HEK293 (cell line): ENCODE data around the gene DPP6.

Experiments
- CTCF ChIA-PET: fragments of 350-600 bp; formaldehyde crosslinking; extraction: SDS; loops from one replicate; lab custom pipeline; 2021; ENCODE audit warnings: antibody characterized with exemption; lab: Yijun Ruan, JAX
- POLR2A ChIA-PET: fragments of 300-600 bp; formaldehyde crosslinking; extraction: SDS; loops from one replicate; lab custom pipeline; 2020; ENCODE audit warnings: antibody characterized with exemption, inconsistent platforms; lab: Yijun Ruan, JAX
- H3K27ac ChIP-seq: fragments of 200-500 bp; sonication (Bioruptor generic); 2 replicates; pipeline ENCODE4 v1.5.1; 2014; ENCODE audit warnings: low read depth, low read length, control low read depth, inconsistent platforms; ENCODE audit errors: extremely low read depth
- H3K36me3 ChIP-seq, 2 experiments: fragments of 200-500 bp in 1 of 2; sonication (Bioruptor generic) in 1 of 2; 1 replicate in 1 of 2; 2 replicates in 1 of 2; pipeline ENCODE4 v1.5.1; 2014 to 2017; ENCODE audit warnings: inconsistent platforms in 2 of 2, low read length in 2 of 2; ENCODE audit not compliant: control insufficient read depth in 2 of 2, insufficient read depth in 1 of 2
- H3K4me1 ChIP-seq: fragments of 200-500 bp; sonication (Bioruptor generic); 2 replicates; pipeline ENCODE4 v1.5.1; 2014; ENCODE audit warnings: mild to moderate bottlenecking, low read length, inconsistent platforms; ENCODE audit not compliant: control insufficient read depth, insufficient read depth
- H3K4me3 ChIP-seq: 2 replicates; pipeline ENCODE4 v1.5.1; 2011; ENCODE audit warnings: low read depth, mild to moderate bottlenecking, control low read depth, low read length, moderate library complexity
- H3K9me3 ChIP-seq: fragments of 200-500 bp; sonication (Bioruptor generic); 2 replicates; pipeline ENCODE4 v1.5.1; 2014; ENCODE audit warnings: low read depth, low read length, inconsistent platforms; ENCODE audit not compliant: control insufficient read depth, insufficient read depth
- KLF9 ChIP-seq: fragments of 450-650 bp; formaldehyde crosslinking; IDR thresholded peaks from 2 replicates; pipeline ENCODE4 v1.5.1; 2016; ENCODE audit warnings: missing biosample characterization, missing genetic modification characterization, low read depth
- OVOL3 ChIP-seq: fragments of 450-650 bp; formaldehyde crosslinking; IDR thresholded peaks from 2 replicates; pipeline ENCODE4 v1.5.1; 2016; ENCODE audit warnings: missing biosample characterization, missing genetic modification characterization
- TCF7L2 ChIP-seq: IDR thresholded peaks from 2 replicates; pipeline ENCODE4 v1.6.1; 2011; ENCODE audit warnings: low read depth, mild to moderate bottlenecking, inconsistent platforms, low read length, moderate library complexity, borderline replicate concordance
- ZFHX2 ChIP-seq: fragments of 450-650 bp; formaldehyde crosslinking; conservative IDR thresholded peaks from 2 replicates; pipeline ENCODE4 v1.5.1; 2016; ENCODE audit warnings: missing biosample characterization, missing genetic modification characterization
- ZIC2 ChIP-seq: fragments of 450-650 bp; formaldehyde crosslinking; IDR thresholded peaks from 2 replicates; pipeline ENCODE4 v1.5.1; 2016; ENCODE audit warnings: missing biosample characterization, missing genetic modification characterization
- ZNF140 ChIP-seq: fragments of 450-650 bp; formaldehyde crosslinking; IDR thresholded peaks from 2 replicates; pipeline ENCODE4 v1.5.1; 2016; ENCODE audit warnings: missing biosample characterization, missing genetic modification characterization
- ZNF157 ChIP-seq: fragments of 450-650 bp; formaldehyde crosslinking; IDR thresholded peaks from 2 replicates; pipeline ENCODE4 v1.5.1; 2016; ENCODE audit warnings: missing biosample characterization, missing genetic modification characterization
- ZNF169 ChIP-seq: fragments of 450-650 bp; formaldehyde crosslinking; IDR thresholded peaks from 2 replicates; pipeline ENCODE4 v1.5.1; 2016; ENCODE audit warnings: missing biosample characterization, missing genetic modification characterization
- ZNF175 ChIP-seq: fragments of 450-650 bp; formaldehyde crosslinking; IDR thresholded peaks from 2 replicates; pipeline ENCODE4 v1.5.1; 2016; ENCODE audit warnings: missing biosample characterization, missing genetic modification characterization
- ZNF19 ChIP-seq: fragments of 450-650 bp; formaldehyde crosslinking; IDR thresholded peaks from 2 replicates; pipeline ENCODE4; 2016; ENCODE audit warnings: missing biosample characterization, missing genetic modification characterization, low read depth
- ZNF23 ChIP-seq: fragments of 450-650 bp; formaldehyde crosslinking; IDR thresholded peaks from 2 replicates; pipeline ENCODE4 v1.5.1; 2016; ENCODE audit warnings: missing biosample characterization, missing genetic modification characterization, borderline replicate concordance
- ZNF48 ChIP-seq: fragments of 450-650 bp; formaldehyde crosslinking; IDR thresholded peaks from 2 replicates; pipeline ENCODE4 v1.5.1; 2016; ENCODE audit warnings: missing biosample characterization, missing genetic modification characterization
- ZNF530 ChIP-seq: fragments of 450-650 bp; formaldehyde crosslinking; IDR thresholded peaks from 2 replicates; pipeline ENCODE4 v1.5.1; 2016; ENCODE audit warnings: low read depth, missing biosample characterization, missing genetic modification characterization
- ZNF654 ChIP-seq: fragments of 450-650 bp; formaldehyde crosslinking; IDR thresholded peaks from 2 replicates; pipeline ENCODE4 v1.5.1; 2016; ENCODE audit warnings: low read depth, missing biosample characterization, missing genetic modification characterization
- ZNF658 ChIP-seq: fragments of 450-650 bp; formaldehyde crosslinking; IDR thresholded peaks from 2 replicates; pipeline ENCODE4; 2016; ENCODE audit warnings: missing biosample characterization, missing genetic modification characterization
- ZNF768 ChIP-seq: fragments of 450-650 bp; formaldehyde crosslinking; IDR thresholded peaks from 2 replicates; pipeline ENCODE4 v1.5.1; 2018; ENCODE audit warnings: missing biosample characterization, mild to moderate bottlenecking, missing genetic modification characterization
- ZXDB ChIP-seq: fragments of 450-650 bp; formaldehyde crosslinking; IDR thresholded peaks from 2 replicates; pipeline ENCODE4 v1.5.1; 2016; ENCODE audit warnings: missing biosample characterization, missing genetic modification characterization
- TF ChIP-seq, protein P1 (sequence below): fragments of 450-650 bp; formaldehyde crosslinking; IDR thresholded peaks from 2 replicates; pipeline ENCODE4 v1.5.1; 2016; ENCODE audit warnings: missing biosample characterization, missing genetic modification characterization
- TF ChIP-seq, protein P2 (sequence below): IDR thresholded peaks from 2 replicates; pipeline ENCODE4 v1.6.1; 2011; ENCODE audit warnings: mild to moderate bottlenecking, low read depth, low read length, borderline replicate concordance
- TF ChIP-seq, protein P3 (sequence below): fragments of 450-650 bp; formaldehyde crosslinking; IDR thresholded peaks from 2 replicates; pipeline ENCODE4 v1.5.1; 2017; ENCODE audit warnings: missing biosample characterization, missing genetic modification characterization
- TF ChIP-seq, protein P4 (sequence below): fragments of 450-650 bp; formaldehyde crosslinking; IDR thresholded peaks from 2 replicates; pipeline ENCODE4 v1.5.1; 2016; ENCODE audit warnings: missing biosample characterization, missing genetic modification characterization

The DPP6 gene

DNA sequence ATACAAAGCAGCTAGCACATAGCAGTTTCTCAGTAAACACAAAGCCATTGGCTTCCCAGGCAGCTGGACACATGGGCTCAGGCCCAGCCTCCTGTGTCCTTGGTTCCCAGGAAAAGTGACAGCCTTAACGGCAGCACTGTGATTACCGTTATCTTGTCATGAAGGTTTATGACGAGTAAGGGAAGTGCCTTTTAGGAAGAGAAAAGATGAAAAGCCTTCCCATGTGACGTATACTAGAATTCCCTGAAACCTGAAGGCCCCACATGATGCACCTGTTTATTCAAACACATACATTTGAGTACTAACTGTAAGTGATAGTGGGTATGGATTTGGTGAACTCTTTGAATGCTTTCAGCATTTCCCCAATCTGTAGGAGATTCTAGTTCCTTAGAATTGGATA is 244.2 kb downstream of the DPP6 start:
- POLR2A ChIA-PET: no interaction called here
- Histone ChIP-seq H3K9me3 (no peaks in the 10 kb centered on the region), H3K4me3 (no peak overlapping the region), H3K36me3 (no peaks in the 10 kb centered on the region), H3K4me1 (no peaks in the 10 kb centered on the region), H3K27ac (no peak overlapping the region)
- CTCF ChIA-PET: no interaction called here
- TF ChIP-seq ZNF23 (tag by site-specific recombination) (no peak), ZFHX2 (tag by site-specific recombination) (no peak), ZNF175 (tag by site-specific recombination) (no peak), ZNF157 (no peak), ZNF140 (tag by site-specific recombination) (no peak)
- TF ChIP-seq, protein P1, sequence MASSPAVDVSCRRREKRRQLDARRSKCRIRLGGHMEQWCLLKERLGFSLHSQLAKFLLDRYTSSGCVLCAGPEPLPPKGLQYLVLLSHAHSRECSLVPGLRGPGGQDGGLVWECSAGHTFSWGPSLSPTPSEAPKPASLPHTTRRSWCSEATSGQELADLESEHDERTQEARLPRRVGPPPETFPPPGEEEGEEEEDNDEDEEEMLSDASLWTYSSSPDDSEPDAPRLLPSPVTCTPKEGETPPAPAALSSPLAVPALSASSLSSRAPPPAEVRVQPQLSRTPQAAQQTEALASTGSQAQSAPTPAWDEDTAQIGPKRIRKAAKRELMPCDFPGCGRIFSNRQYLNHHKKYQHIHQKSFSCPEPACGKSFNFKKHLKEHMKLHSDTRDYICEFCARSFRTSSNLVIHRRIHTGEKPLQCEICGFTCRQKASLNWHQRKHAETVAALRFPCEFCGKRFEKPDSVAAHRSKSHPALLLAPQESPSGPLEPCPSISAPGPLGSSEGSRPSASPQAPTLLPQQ: no peak

DNA sequence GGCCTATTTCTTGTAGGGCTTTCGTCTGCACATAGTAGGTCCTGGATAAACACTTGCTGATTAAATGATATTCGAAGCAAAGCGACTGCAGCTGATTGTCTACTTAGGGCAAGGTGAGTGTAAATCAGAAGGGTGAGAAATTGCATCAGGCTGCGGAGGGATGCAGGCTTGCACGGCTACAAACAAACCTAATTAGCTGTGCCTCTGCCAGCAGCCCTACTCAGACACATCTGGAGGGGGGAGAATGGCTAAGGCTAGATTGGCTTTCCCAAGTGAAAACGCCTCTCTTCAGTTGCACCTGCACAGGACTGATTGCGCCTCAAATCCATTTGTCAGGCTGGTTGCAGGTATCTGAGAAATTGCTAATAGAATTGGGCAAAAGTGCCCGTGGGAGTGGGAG is 247.5 kb downstream of the DPP6 start:
- TF ChIP-seq ZNF19 (tag by site-specific recombination) (no peak), ZNF768 (tag by site-specific recombination) (no peak), KLF9 (tag by site-specific recombination) (no peak), ZNF48 (tag by site-specific recombination) (no peak), ZNF654 (no peak), ZNF658 (tag by site-specific recombination) (no peak), TCF7L2 (no peak), OVOL3 (no peak), ZNF169 (tag by site-specific recombination) (no peak), ZNF530 (tag by site-specific recombination) (no peak)
- TF ChIP-seq, protein P2, sequence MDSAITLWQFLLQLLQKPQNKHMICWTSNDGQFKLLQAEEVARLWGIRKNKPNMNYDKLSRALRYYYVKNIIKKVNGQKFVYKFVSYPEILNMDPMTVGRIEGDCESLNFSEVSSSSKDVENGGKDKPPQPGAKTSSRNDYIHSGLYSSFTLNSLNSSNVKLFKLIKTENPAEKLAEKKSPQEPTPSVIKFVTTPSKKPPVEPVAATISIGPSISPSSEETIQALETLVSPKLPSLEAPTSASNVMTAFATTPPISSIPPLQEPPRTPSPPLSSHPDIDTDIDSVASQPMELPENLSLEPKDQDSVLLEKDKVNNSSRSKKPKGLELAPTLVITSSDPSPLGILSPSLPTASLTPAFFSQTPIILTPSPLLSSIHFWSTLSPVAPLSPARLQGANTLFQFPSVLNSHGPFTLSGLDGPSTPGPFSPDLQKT: no peak
- TF ChIP-seq, protein P3, sequence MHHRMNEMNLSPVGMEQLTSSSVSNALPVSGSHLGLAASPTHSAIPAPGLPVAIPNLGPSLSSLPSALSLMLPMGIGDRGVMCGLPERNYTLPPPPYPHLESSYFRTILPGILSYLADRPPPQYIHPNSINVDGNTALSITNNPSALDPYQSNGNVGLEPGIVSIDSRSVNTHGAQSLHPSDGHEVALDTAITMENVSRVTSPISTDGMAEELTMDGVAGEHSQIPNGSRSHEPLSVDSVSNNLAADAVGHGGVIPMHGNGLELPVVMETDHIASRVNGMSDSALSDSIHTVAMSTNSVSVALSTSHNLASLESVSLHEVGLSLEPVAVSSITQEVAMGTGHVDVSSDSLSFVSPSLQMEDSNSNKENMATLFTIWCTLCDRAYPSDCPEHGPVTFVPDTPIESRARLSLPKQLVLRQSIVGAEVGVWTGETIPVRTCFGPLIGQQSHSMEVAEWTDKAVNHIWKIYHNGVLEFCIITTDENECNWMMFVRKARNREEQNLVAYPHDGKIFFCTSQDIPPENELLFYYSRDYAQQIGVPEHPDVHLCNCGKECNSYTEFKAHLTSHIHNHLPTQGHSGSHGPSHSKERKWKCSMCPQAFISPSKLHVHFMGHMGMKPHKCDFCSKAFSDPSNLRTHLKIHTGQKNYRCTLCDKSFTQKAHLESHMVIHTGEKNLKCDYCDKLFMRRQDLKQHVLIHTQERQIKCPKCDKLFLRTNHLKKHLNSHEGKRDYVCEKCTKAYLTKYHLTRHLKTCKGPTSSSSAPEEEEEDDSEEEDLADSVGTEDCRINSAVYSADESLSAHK (tag by site-specific recombination): no peak
- ChIA-PET CTCF (no interaction called here), POLR2A (no interaction called here)
- no peak overlapping the region for H3K27ac ChIP-seq
- H3K4me3 ChIP-seq: no peak overlapping the region
- no peaks in the 10 kb centered on the region for H3K36me3 ChIP-seq
- H3K9me3 ChIP-seq: no peaks in the 10 kb centered on the region
- no peaks in the 10 kb centered on the region for H3K4me1 ChIP-seq

DNA sequence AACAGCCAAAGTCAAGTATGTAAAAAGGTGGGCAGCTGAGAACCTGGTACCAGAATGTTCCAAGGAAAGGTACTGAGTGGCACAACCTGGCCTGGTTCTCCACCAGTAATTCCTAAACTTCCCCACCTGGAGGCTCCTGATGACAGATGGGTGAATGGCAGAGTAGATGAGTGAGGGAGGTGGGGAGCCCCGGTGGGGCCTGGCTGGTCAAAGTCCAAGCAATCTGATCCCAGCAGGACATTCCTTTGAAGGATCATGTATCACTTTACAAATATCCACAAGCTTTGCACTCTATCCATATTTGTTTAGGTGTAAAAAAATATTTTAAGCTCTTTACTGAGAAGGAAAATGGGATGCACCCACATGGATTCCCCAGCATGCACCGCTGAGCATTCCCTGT is 250.2 kb downstream of the DPP6 start:
- H3K4me3 ChIP-seq: no peak overlapping the region
- POLR2A ChIA-PET: no interaction called here
- no peaks in the 10 kb centered on the region for H3K4me1 ChIP-seq
- TF ChIP-seq ZNF175 (tag by site-specific recombination) (no peak), ZXDB (tag by site-specific recombination) (no peak), ZIC2 (tag by site-specific recombination) (no peak)
- TF ChIP-seq, protein P4, sequence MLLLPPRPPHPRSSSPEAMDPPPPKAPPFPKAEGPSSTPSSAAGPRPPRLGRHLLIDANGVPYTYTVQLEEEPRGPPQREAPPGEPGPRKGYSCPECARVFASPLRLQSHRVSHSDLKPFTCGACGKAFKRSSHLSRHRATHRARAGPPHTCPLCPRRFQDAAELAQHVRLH (tag by site-specific recombination): no peak
- TF ChIP-seq, all 188 proteins: peak for 0
- H3K36me3 ChIP-seq: no peaks in the 10 kb centered on the region
- H3K9me3 ChIP-seq: no peaks in the 10 kb centered on the region
- no peak overlapping the region for H3K27ac ChIP-seq
- CTCF ChIA-PET: no interaction called here
